Tibial nerve (tissue), 4 donors: ENCODE data around the gene RINL. TPM values are rescaled to one million over a fixed set of nuclear protein-coding genes. Genes with fewer than 3 reads are reported as not detected.
A peak's percentile ranks its signal among the peaks of the same experiment; 100 is the strongest.
"Not testable (repeated sequence)": the region's sequence is repeated elsewhere in the genome, so short reads cannot be mapped to it uniquely, and the experiment has no call there.

Experiments
- DNase-seq, 2 donors: peaks; one replicate each; pipeline ENCODE4 v3.0.0-alpha.2; 2019; ENCODE audit warnings: low spot score in 2 of 2
- H3K27ac ChIP-seq, 4 donors: fragments of 200-600 bp; sonication (generic) in 3 of 4; one replicate each; pipeline ENCODE4 v1.5.1; 2017 to 2019; ENCODE audit warnings: mild to moderate bottlenecking in 1 of 4
- H3K27me3 ChIP-seq, 2 donors: fragments of 200-600 bp; sonication (generic) in 1 of 2; one replicate each; pipeline versions ENCODE4 v1.5.1 to v1.6.0; 2017 to 2019
- H3K36me3 ChIP-seq, 3 donors: fragments of 200-600 bp; sonication (generic); one replicate each; pipeline ENCODE4 v1.5.1; 2018 to 2019
- H3K4me1 ChIP-seq, 4 donors: fragments of 200-600 bp; sonication (generic) in 3 of 4; one replicate each; pipeline ENCODE4 v1.5.1; 2017 to 2019
- H3K4me3 ChIP-seq, 4 donors: fragments of 200-600 bp; sonication (generic) in 3 of 4; one replicate each; pipeline ENCODE4 v1.5.1; 2017 to 2019; ENCODE audit warnings: mild to moderate bottlenecking in 1 of 4, moderate library complexity in 1 of 4
- H3K9me3 ChIP-seq, 4 donors: fragments of 200-600 bp; sonication (generic) in 3 of 4; one replicate each; pipeline ENCODE4 v1.5.1; 2017 to 2019
- CTCF ChIP-seq, 5 experiments: fragments of 200-600 bp in 3 of 5; fragments of 450-650 bp in 2 of 5; sonication (generic) in 3 of 5; IDR thresholded peaks; one replicate each; pipeline ENCODE4 v1.5.1; 2016 to 2019; ENCODE audit warnings: antibody characterized with exemption in 5 of 5, mild to moderate bottlenecking in 3 of 5, moderate library complexity in 2 of 5
- EP300 ChIP-seq, 2 donors: sonication (generic); formaldehyde crosslinking; IDR thresholded peaks; one replicate each; pipeline ENCODE4 v1.6.1; 2017; ENCODE audit warnings: antibody characterized with exemption in 2 of 2, mild to moderate bottlenecking in 1 of 2
- POLR2A ChIP-seq, 2 donors: fragments of 450-650 bp; IDR thresholded peaks; one replicate each; pipeline ENCODE4 v1.6.1; 2017; ENCODE audit warnings: antibody characterized with exemption in 2 of 2, mild to moderate bottlenecking in 2 of 2, moderate library complexity in 2 of 2
- WGBS, 2 donors: methylation state at CpG; one replicate each; pipeline ENCODE4 v1.1.5; 2018; 5-methylcytosine and 5-hydroxymethylcytosine counted together
- total RNA-seq, 4 donors: library from RNA; depleted of rRNA; stranded (reverse); fragments of >200 nt; gene quantifications; one replicate each; pipeline ENCODE4 v1.1.0, GENCODE V29; 2016

The RINL gene
- total RNA-seq, 4 donors from 2014 or later, result 8.4 to 28.8 (median 11.6) TPM

GRCh38 chr19:38830039-38830733, 47.9 kb downstream of the RINL start:
- H3K27ac ChIP-seq, result peak overlapping the region in 3 of 4 donors; percentile 79 to 97 (median 95)
- H3K36me3 ChIP-seq, result peaks cover 0 to 31% (median 0%) of the 10 kb centered on the region in 3 donors
- 70% methylated on average over 4 of the region's 4 CpGs for WGBS, 2 donors
- no peaks in the 10 kb centered on the region for H3K9me3 ChIP-seq
- peaks cover 0 to 39% (median 16%) of the 10 kb centered on the region in 4 donors for H3K4me1 ChIP-seq
- no peaks in the 10 kb centered on the region for H3K27me3 ChIP-seq
- no peak for DNase-seq
- TF ChIP-seq EP300 (IDR thresholded peaks at IDR 0.05) (no peak), CTCF (IDR thresholded peaks at IDR 0.05) (no peak), POLR2A (IDR thresholded peaks at IDR 0.05) (no peak)
- H3K4me3 ChIP-seq, result no peak overlapping the region

- WGBS, 2 donors, result 89 to 93% methylated on average over 7 of the region's 7 CpGs
- DNase-seq, H3K9me3 ChIP-seq, H3K27ac ChIP-seq, H3K4me3 ChIP-seq, H3K27me3 ChIP-seq: not testable (repeated sequence)
- Histone ChIP-seq H3K4me1 (peaks cover 0 to 39% (median 16%) of the 10 kb centered on the region in 4 donors), H3K36me3 (peaks cover 0 to 31% (median 0%) of the 10 kb centered on the region in 3 donors)
These were observed 48.9 kb downstream of the RINL start for GRCh38 chr19:38829203-38829602.

- no peaks in the 10 kb centered on the region for H3K9me3 ChIP-seq
These were observed 51.1 kb downstream of the RINL start for GRCh38 chr19:38826856-38827551.

GRCh38 chr19:38825936-38826335, 52.1 kb downstream of the RINL start:
- not testable (repeated sequence) for DNase-seq, H3K4me3 ChIP-seq, H3K27me3 ChIP-seq, H3K27ac ChIP-seq, H3K9me3 ChIP-seq
- Histone ChIP-seq H3K36me3 (peaks cover 0 to 60% (median 0%) of the 10 kb centered on the region in 3 donors), H3K4me1 (peaks cover 0 to 30% (median 6%) of the 10 kb centered on the region in 4 donors)
- 83 to 86% methylated on average over 7 of the region's 7 CpGs for WGBS, 2 donors

More at GRCh38 chr19:38826856-38827551, 51.1 kb downstream of the RINL start:
- H3K27me3 ChIP-seq, result no peaks in the 10 kb centered on the region
- H3K27ac ChIP-seq, result peak overlapping the region in 3 of 4 donors; percentile 6 to 64 (median 52)
- H3K4me3 ChIP-seq, result no peak overlapping the region
- DNase-seq, result no peak
- peaks cover 0 to 49% (median 0%) of the 10 kb centered on the region in 3 donors for H3K36me3 ChIP-seq
- TF ChIP-seq POLR2A (IDR thresholded peaks at IDR 0.05) (no peak), EP300 (IDR thresholded peaks at IDR 0.05) (no peak), CTCF (IDR thresholded peaks at IDR 0.05) (no peak)
- H3K4me1 ChIP-seq, result peaks cover 0 to 33% (median 7%) of the 10 kb centered on the region in 4 donors
- WGBS, 2 donors, result 31 to 34% methylated on average over 6 of the region's 6 CpGs

- not testable (repeated sequence) for H3K27ac ChIP-seq, H3K4me1 ChIP-seq, H3K9me3 ChIP-seq, H3K27me3 ChIP-seq, H3K4me3 ChIP-seq, DNase-seq
- peaks cover 0 to 78% (median 9%) of the 10 kb centered on the region in 3 donors for H3K36me3 ChIP-seq
- 98 to 99% methylated on average over 10 to 22 of the region's 29 CpGs for WGBS, 2 donors
These were observed 56.7 kb downstream of the RINL start for GRCh38 chr19:38821230-38821825.

GRCh38 chr19:38819231-38819920, 58.7 kb downstream of the RINL start:
- no peaks in the 10 kb centered on the region for H3K27me3 ChIP-seq
- 84 to 85% methylated on average over 13 of the region's 13 CpGs for WGBS, 2 donors
- H3K27ac ChIP-seq, result peak overlapping the region in 1 of 4 donors; percentile 59
- no peaks in the 10 kb centered on the region for H3K4me1 ChIP-seq
- DNase-seq, result no peak
- peaks cover 0 to 85% (median 22%) of the 10 kb centered on the region in 3 donors for H3K36me3 ChIP-seq
- no peak overlapping the region for H3K4me3 ChIP-seq
- no peaks in the 10 kb centered on the region for H3K9me3 ChIP-seq
- TF ChIP-seq CTCF (IDR thresholded peaks at IDR 0.05), result no peak
- TF ChIP-seq POLR2A (IDR thresholded peaks at IDR 0.05), result no peak
- no peak for TF ChIP-seq EP300 (IDR thresholded peaks at IDR 0.05)
